ENCODE measurements around the gene NFU1. TPM values are rescaled to one million over a fixed set of nuclear protein-coding genes. Genes with fewer than 3 reads are reported as not detected.
"Not testable (repeated sequence)": the region's sequence is repeated elsewhere in the genome, so short reads cannot be mapped to it uniquely, and the experiment has no call there.

Gene NFU1
- total and polyA plus RNA-seq, 2 of the 8 experiments (the other 6 are each of a cell fraction or from before 2014, with no cell fraction given): 18.4 to 45.5 TPM

- no peak for TF ChIP-seq NANOG (IDR thresholded peaks at IDR 0.05; ENCODE audit: insufficient read depth, low read depth, low read length, poor library complexity, severe bottlenecking)
- TF ChIP-seq FOSL1 (IDR thresholded peaks at IDR 0.05; ENCODE audit: insufficient read depth, low read depth, low read length): no peak
- no peak for TF ChIP-seq BRCA1 (IDR thresholded peaks at IDR 0.05; ENCODE audit: low read depth, low read length)
- no peak for TF ChIP-seq KDM4A (IDR thresholded peaks at IDR 0.05; ENCODE audit: low read depth, low read length, severe bottlenecking)
- no peak for TF ChIP-seq CHD2 (IDR thresholded peaks at IDR 0.05; ENCODE audit: low read length)
- no peak for TF ChIP-seq CREB1 (IDR thresholded peaks at IDR 0.05)
Observed at GRCh38 chr2:69356471-69356870, 80.8 kb downstream of the NFU1 start (continued).

- H2BK15ac ChIP-seq (ENCODE audit: low read length); H3K79me2 ChIP-seq (ENCODE audit: control insufficient read depth in 1 of 2, insufficient read depth in 2 of 2, low read length in 2 of 2); H3K4me3 ChIP-seq (ENCODE audit: extremely low read depth in 1 of 4, insufficient read depth in 2 of 4, low read depth in 3 of 4, low read length in 4 of 4); H3K23ac ChIP-seq (ENCODE audit: insufficient read length); H2BK5ac ChIP-seq (ENCODE audit: low read depth, low read length); H4K5ac ChIP-seq (ENCODE audit: insufficient read length, low read depth, low read length); H3K14ac ChIP-seq (ENCODE audit: insufficient read length); H3K18ac ChIP-seq (ENCODE audit: extremely low read depth, low read length); H3K9ac ChIP-seq (replicated peaks in 1 of 4; ENCODE audit: extremely low read depth in 1 of 4, low read depth in 3 of 4, low read length in 3 of 4); POLR2A ChIA-PET (ENCODE audit: partially characterized antibody); DNase-seq (ENCODE audit: low read depth in 1 of 2, low spot score in 2 of 2); H2BK120ac ChIP-seq (replicated peaks; ENCODE audit: low read depth, low read length); H3K23me2 ChIP-seq (ENCODE audit: low read depth, low read length); H3K79me1 ChIP-seq (ENCODE audit: low read depth, low read length); FAIRE-seq; H3K4me1 ChIP-seq (replicated peaks in 1 of 4; ENCODE audit: control insufficient read depth in 3 of 4, insufficient read depth in 4 of 4, low read length in 3 of 4); H2AFZ ChIP-seq (ENCODE audit: low read length); H3K56ac ChIP-seq (replicated peaks; ENCODE audit: insufficient read length, low read depth, low read length); H3K27me3 ChIP-seq (replicated peaks in 1 of 4; ENCODE audit: control insufficient read depth in 3 of 4, extremely low read depth in 1 of 4, insufficient read depth in 3 of 4, low read length in 3 of 4); H4K91ac ChIP-seq (replicated peaks; ENCODE audit: insufficient read length, low read length); H2AK5ac ChIP-seq (ENCODE audit: low read depth, low read length); H3K9me3 ChIP-seq (ENCODE audit: insufficient read depth in 2 of 2, low read depth in 1 of 2, low read length in 1 of 2); H2BK20ac ChIP-seq (ENCODE audit: low read length); H4K20me1 ChIP-seq (replicated peaks in 1 of 2; ENCODE audit: control insufficient read depth in 1 of 2, insufficient read depth in 2 of 2, low read length in 2 of 2); H3K27ac ChIP-seq (ENCODE audit: low read depth, low read length); H4K8ac ChIP-seq (ENCODE audit: extremely low read depth, insufficient read depth, low read length); H3K4ac ChIP-seq (replicated peaks; ENCODE audit: insufficient read length, low read depth, low read length); H2BK12ac ChIP-seq (ENCODE audit: low read depth, low read length); H3K4me2 ChIP-seq (ENCODE audit: insufficient read depth in 1 of 2, low read depth in 2 of 2, low read length in 2 of 2): not testable (repeated sequence)
- H3K36me3 ChIP-seq (ENCODE audit: control insufficient read depth in 2 of 4, insufficient read depth in 4 of 4, low read length in 3 of 4): peaks cover 0 to 67% (median 15%) of the 10 kb centered on the region in 4 experiments; a peak in 7 of 8 replicates
- WGBS, 2 experiments (ENCODE audit: extremely low coverage in 1 of 2, insufficient coverage in 1 of 2, insufficient read length in 1 of 2, insufficient replicate concordance in 2 of 2, low coverage in 1 of 2, low lambda C conversion rate in 2 of 2, missing lambda C conversion rate in 1 of 2): 93% methylated on average over 3 of the region's 3 CpGs; no CpG with 5 or more reads in 1 of the 2 experiments
- CTCF ChIA-PET (ENCODE audit: partially characterized antibody): interaction anchor here (0.7 to 1.2 kb wide), 3 partner anchors 35 to 278 kb away, joined by 3 to 4 read pairs (median 3); no protein-coding TSS in a partner anchor
Observed at GRCh38 chr2:69354976-69355375, 82.3 kb downstream of the NFU1 start.
